Liver (tissue), 9 donors: ENCODE measurements around the gene CBFA2T3. TPM values are rescaled to one million over a fixed set of nuclear protein-coding genes. Genes with fewer than 3 reads are reported as not detected.

Source experiments
- DNase-seq: peaks from one replicate; pipeline ENCODE4 v3.0.0-alpha.2; 2017; ENCODE audit warnings: low spot score
- H3K27ac ChIP-seq, 2 donors: one replicate each; pipeline ENCODE4 v1.7.0; 2013; ENCODE audit warnings: inconsistent platforms in 2 of 2, low read length in 2 of 2, control low read depth in 1 of 2, low read depth in 1 of 2, mild to moderate bottlenecking in 1 of 2
- H3K27me3 ChIP-seq, 4 donors: one replicate each; pipeline versions ENCODE4 v1.6.1 to v1.7.0; 2013; ENCODE audit warnings: low read length in 3 of 4, inconsistent platforms in 1 of 4, mild to moderate bottlenecking in 1 of 4, moderate library complexity in 1 of 4; ENCODE audit not compliant: control insufficient read depth in 4 of 4, insufficient read depth in 4 of 4
- H3K36me3 ChIP-seq, 4 donors: one replicate each; pipeline versions ENCODE4 v1.6.1 to v1.7.0; 2013; ENCODE audit warnings: low read length in 3 of 4, mild to moderate bottlenecking in 3 of 4, low read depth in 1 of 4, moderate library complexity in 1 of 4; ENCODE audit not compliant: control insufficient read depth in 4 of 4, insufficient read depth in 3 of 4
- H3K4me1 ChIP-seq, 4 donors: one replicate each; pipeline versions ENCODE4 v1.6.1 to v1.7.0; 2013; ENCODE audit warnings: low read length in 3 of 4, mild to moderate bottlenecking in 3 of 4, moderate library complexity in 1 of 4; ENCODE audit not compliant: control insufficient read depth in 4 of 4, insufficient read depth in 4 of 4
- H3K4me3 ChIP-seq, 3 donors: one replicate each; pipeline versions ENCODE4 v1.6.1 to v1.7.0; 2013; ENCODE audit warnings: low read length in 3 of 3, control low read depth in 1 of 3, low read depth in 1 of 3, mild to moderate bottlenecking in 1 of 3
- H3K9ac ChIP-seq, 2 donors: one replicate each; pipeline ENCODE4 v1.7.0; 2013; ENCODE audit warnings: low read length in 2 of 2, mild to moderate bottlenecking in 2 of 2, moderate library complexity in 2 of 2, control low read depth in 1 of 2, low read depth in 1 of 2
- H3K9me3 ChIP-seq, 4 donors: one replicate each; pipeline versions ENCODE4 v1.6.1 to v1.7.0; 2013; ENCODE audit warnings: low read length in 3 of 4; ENCODE audit not compliant: control insufficient read depth in 4 of 4
- ATF3 ChIP-seq: IDR thresholded peaks from 2 replicates; pipeline ENCODE4 v1.6.1; 2016; ENCODE audit warnings: antibody characterized with exemption
- CTCF ChIP-seq: fragments of 150-350 bp; IDR thresholded peaks from 2 replicates; pipeline ENCODE4 v1.5.1; 2017; ENCODE audit warnings: improper control_type of control experiment, low read depth, low read length; ENCODE audit not compliant: missing input control
- EGR1 ChIP-seq, 2 donors: IDR thresholded peaks; 2 replicates each; pipeline ENCODE4 v1.6.1; 2016 to 2018; ENCODE audit warnings: antibody characterized with exemption in 2 of 2, low read depth in 2 of 2
- FOXA1 ChIP-seq: IDR thresholded peaks from 2 replicates; pipeline ENCODE4 v1.6.1; 2016; ENCODE audit warnings: antibody characterized with exemption
- FOXA2 ChIP-seq: IDR thresholded peaks from 2 replicates; pipeline ENCODE4 v1.6.1; 2016; ENCODE audit warnings: antibody characterized with exemption
- GABPA ChIP-seq, 2 donors: IDR thresholded peaks in 1 of 2; conservative IDR thresholded peaks in 1 of 2; 2 replicates each; pipeline ENCODE4 v1.6.1; 2016; ENCODE audit warnings: antibody characterized with exemption in 2 of 2, mild to moderate bottlenecking in 1 of 2, moderate library complexity in 1 of 2
- HNF4G ChIP-seq: IDR thresholded peaks from 2 replicates; pipeline ENCODE4 v1.6.1; 2016; ENCODE audit warnings: antibody characterized with exemption
- JUND ChIP-seq, 2 donors: IDR thresholded peaks; 2 replicates each; pipeline ENCODE4 v1.6.1; 2016; ENCODE audit warnings: antibody characterized with exemption in 2 of 2
- NR2F2 ChIP-seq: IDR thresholded peaks from 2 replicates; pipeline ENCODE4 v1.6.1; 2016; ENCODE audit warnings: antibody characterized with exemption
- RAD21 ChIP-seq, 2 donors: IDR thresholded peaks; 2 replicates each; pipeline ENCODE4 v1.6.1; 2016; ENCODE audit warnings: antibody characterized with exemption in 2 of 2, mild to moderate bottlenecking in 2 of 2
- RXRA ChIP-seq, 2 donors: IDR thresholded peaks; 2 replicates each; pipeline ENCODE4 v1.6.1; 2017 to 2018; ENCODE audit warnings: antibody characterized with exemption in 2 of 2, mild to moderate bottlenecking in 1 of 2
- TAF1 ChIP-seq: conservative IDR thresholded peaks from 2 replicates; pipeline ENCODE4 v1.6.1; 2016; ENCODE audit warnings: antibody characterized with exemption, mild to moderate bottlenecking
- YY1 ChIP-seq: IDR thresholded peaks from 2 replicates; pipeline ENCODE4 v1.6.1; 2016; ENCODE audit warnings: antibody characterized with exemption, mild to moderate bottlenecking
- ZBTB33 ChIP-seq: IDR thresholded peaks from 2 replicates; pipeline ENCODE4 v1.6.1; 2016; ENCODE audit warnings: antibody characterized with exemption
- WGBS: extraction: QIAGEN DNeasy Blood & Tissue Kit; methylation state at CpG from one replicate; pipeline ENCODE4 v1.1.7; 2013; 5-methylcytosine and 5-hydroxymethylcytosine counted together
- polyA plus RNA-seq, 2 donors: library from polyadenylated mRNA; stranded (reverse) in 1 of 2; unstranded in 1 of 2; fragments of 200-250 nt in 1 of 2; fragments of >200 nt in 1 of 2; fragmentation: Nextera tagmentation in 1 of 2; extraction: Ambion mirVana in 1 of 2; gene quantifications; one replicate each; pipeline versions ENCODE4 v1.2.1 to v1.2.3, GENCODE V29; 2013 to 2015
- total RNA-seq, 2 donors: library from RNA; depleted of rRNA; stranded (reverse); fragments of >200 nt; gene quantifications; one replicate each; pipeline ENCODE4 v1.2.3, GENCODE V29; 2014
- TF ChIP-seq, protein P1 (sequence below): IDR thresholded peaks from 2 replicates; pipeline ENCODE4 v1.6.1; 2016; ENCODE audit warnings: antibody characterized with exemption, mild to moderate bottlenecking
- TF ChIP-seq, protein P2 (sequence below): IDR thresholded peaks from 2 replicates; pipeline ENCODE4 v1.6.1; 2016; ENCODE audit warnings: antibody characterized with exemption
- donor health status: healthy.
- donor health status: healthy.
- donor health status: healthy.
- donor health status: healthy.
- donor health status: healthy.

Gene CBFA2T3
- total and polyA plus RNA-seq, 4 donors = 1.4 to 4.5 (median 3.1) TPM

- H3K9me3 ChIP-seq = no peaks in the 10 kb centered on the region
- no peak overlapping the region for H3K27ac ChIP-seq
- DNase-seq = no peak
- WGBS = 83% methylated on average over 20 of the region's 20 CpGs
- peaks cover 0 to 8% (median 0%) of the 10 kb centered on the region in 4 donors for H3K4me1 ChIP-seq
- TF ChIP-seq GABPA (IDR thresholded peaks at IDR 0.05 in 1 of 2, conservative IDR thresholded peaks at IDR 0.05 in 1 of 2) (no peak), FOXA1 (no peak), HNF4G (no peak), ATF3 (no peak), CTCF (no peak), JUND (IDR thresholded peaks at IDR 0.05) (no peak), TAF1 (no peak), RAD21 (IDR thresholded peaks at IDR 0.05) (no peak), NR2F2 (no peak), FOXA2 (no peak), ZBTB33 (no peak), RXRA (IDR thresholded peaks at IDR 0.05) (no peak)
- TF ChIP-seq, protein P1, sequence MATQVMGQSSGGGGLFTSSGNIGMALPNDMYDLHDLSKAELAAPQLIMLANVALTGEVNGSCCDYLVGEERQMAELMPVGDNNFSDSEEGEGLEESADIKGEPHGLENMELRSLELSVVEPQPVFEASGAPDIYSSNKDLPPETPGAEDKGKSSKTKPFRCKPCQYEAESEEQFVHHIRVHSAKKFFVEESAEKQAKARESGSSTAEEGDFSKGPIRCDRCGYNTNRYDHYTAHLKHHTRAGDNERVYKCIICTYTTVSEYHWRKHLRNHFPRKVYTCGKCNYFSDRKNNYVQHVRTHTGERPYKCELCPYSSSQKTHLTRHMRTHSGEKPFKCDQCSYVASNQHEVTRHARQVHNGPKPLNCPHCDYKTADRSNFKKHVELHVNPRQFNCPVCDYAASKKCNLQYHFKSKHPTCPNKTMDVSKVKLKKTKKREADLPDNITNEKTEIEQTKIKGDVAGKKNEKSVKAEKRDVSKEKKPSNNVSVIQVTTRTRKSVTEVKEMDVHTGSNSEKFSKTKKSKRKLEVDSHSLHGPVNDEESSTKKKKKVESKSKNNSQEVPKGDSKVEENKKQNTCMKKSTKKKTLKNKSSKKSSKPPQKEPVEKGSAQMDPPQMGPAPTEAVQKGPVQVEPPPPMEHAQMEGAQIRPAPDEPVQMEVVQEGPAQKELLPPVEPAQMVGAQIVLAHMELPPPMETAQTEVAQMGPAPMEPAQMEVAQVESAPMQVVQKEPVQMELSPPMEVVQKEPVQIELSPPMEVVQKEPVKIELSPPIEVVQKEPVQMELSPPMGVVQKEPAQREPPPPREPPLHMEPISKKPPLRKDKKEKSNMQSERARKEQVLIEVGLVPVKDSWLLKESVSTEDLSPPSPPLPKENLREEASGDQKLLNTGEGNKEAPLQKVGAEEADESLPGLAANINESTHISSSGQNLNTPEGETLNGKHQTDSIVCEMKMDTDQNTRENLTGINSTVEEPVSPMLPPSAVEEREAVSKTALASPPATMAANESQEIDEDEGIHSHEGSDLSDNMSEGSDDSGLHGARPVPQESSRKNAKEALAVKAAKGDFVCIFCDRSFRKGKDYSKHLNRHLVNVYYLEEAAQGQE = no peak
- TF ChIP-seq, protein P2, sequence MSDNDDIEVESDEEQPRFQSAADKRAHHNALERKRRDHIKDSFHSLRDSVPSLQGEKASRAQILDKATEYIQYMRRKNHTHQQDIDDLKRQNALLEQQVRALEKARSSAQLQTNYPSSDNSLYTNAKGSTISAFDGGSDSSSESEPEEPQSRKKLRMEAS = no peak
- H3K4me3 ChIP-seq = no peak overlapping the region
- peaks cover 0 to 6% (median 0%) of the 10 kb centered on the region in 4 donors for H3K27me3 ChIP-seq
- H3K9ac ChIP-seq = no peak overlapping the region
- no peaks in the 10 kb centered on the region for H3K36me3 ChIP-seq
Observed at GRCh38 chr16:88970050-88970449, 7.0 kb downstream of the CBFA2T3 start.

DNA sequence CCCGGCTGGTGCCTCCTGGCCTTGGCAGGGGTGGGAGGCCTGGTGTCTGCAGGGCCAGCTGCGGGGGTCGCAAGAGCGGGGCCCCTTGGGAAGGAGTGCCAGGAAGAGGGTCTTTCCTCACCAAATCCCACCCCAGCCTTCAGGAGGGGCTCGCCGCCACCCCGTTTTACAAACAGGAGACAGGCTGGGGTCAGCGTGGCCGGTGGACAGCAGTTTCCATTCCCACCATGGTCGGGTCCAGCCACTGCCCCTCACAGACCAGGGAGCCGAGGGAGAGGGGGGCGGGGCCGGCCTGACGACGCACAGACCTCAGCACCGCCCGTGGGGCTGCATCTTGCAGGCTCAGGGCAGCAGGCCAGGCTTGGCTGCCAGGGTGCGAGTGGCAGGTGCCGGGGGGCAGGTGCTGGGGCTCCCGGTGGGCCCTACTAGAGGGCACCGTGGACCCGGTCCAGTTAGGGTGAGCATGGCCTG is 7.6 kb downstream of the CBFA2T3 start:
- peaks cover 0 to 6% (median 0%) of the 10 kb centered on the region in 4 donors for H3K27me3 ChIP-seq
- H3K27ac ChIP-seq = no peak overlapping the region
- no peaks in the 10 kb centered on the region for H3K36me3 ChIP-seq
- no peak overlapping the region for H3K4me3 ChIP-seq
- no peaks in the 10 kb centered on the region for H3K9me3 ChIP-seq
- 64% methylated on average over 22 of the region's 22 CpGs for WGBS
- H3K9ac ChIP-seq = no peak overlapping the region
- DNase-seq = no peak
- H3K4me1 ChIP-seq = peaks cover 0 to 8% (median 0%) of the 10 kb centered on the region in 4 donors
- TF ChIP-seq ZBTB33 (no peak), ATF3 (no peak), RXRA (IDR thresholded peaks at IDR 0.05) (no peak), HNF4G (no peak), NR2F2 (no peak), GABPA (IDR thresholded peaks at IDR 0.05 in 1 of 2, conservative IDR thresholded peaks at IDR 0.05 in 1 of 2) (no peak), FOXA1 (no peak), EGR1 (IDR thresholded peaks at IDR 0.05; ENCODE audit: low read depth in 2 of 2) (no peak), CTCF (no peak), FOXA2 (no peak), YY1 (no peak)
- TF ChIP-seq, protein P2 = no peak
